GM18868 (cell line): ENCODE results near the gene PRR9.
A peak's percentile ranks its signal among the peaks of the same experiment; 100 is the strongest.
"Not testable (repeated sequence)": the region's sequence is repeated elsewhere in the genome, so short reads cannot be mapped to it uniquely, and the experiment has no call there.

Experiments
- ATAC-seq: cut with Tn5 transposase; IDR thresholded peaks from one replicate; pipeline ENCODE4 v1.9.1; 2021; ENCODE audit warnings: mild to moderate bottlenecking, moderate library complexity; ENCODE audit not compliant: unreplicated experiment

The PRR9 gene

DNA sequence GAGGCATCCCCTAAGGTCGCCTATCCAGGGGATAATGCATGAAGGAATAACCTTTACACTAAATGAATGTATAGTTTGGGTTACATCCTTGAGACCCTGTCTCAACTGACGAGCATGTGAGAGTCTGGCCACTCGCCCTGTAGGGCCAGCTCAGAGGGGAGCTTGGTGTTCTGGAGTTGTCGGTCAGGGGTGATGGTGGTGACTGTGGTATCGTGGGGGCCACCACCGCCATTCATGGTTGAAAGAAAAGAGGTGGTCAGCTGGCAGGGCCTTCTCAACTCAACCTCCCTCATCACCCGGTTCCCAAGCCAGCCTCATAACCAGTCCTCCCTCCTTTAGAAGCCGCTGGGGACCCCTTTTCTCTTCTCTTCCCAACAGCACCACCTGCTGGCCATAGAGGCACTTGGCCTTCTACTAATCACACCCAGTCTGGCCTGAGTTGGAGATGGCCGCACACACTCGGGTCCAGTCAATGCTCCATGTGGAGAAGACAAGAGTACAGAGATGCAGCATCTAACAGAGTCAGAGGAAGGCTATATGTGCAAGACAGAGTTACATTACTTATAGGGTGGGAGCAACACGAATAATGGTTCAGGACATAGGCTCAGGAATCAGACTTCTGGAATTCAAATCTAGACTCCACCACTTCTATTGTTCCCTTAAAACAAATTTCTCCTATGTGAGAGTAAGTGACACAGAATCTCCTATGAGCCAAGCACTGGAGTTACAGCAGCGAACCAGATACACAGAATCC is 11.9 kb downstream of the PRR9 start:
- ATAC-seq: not testable (repeated sequence)

DNA sequence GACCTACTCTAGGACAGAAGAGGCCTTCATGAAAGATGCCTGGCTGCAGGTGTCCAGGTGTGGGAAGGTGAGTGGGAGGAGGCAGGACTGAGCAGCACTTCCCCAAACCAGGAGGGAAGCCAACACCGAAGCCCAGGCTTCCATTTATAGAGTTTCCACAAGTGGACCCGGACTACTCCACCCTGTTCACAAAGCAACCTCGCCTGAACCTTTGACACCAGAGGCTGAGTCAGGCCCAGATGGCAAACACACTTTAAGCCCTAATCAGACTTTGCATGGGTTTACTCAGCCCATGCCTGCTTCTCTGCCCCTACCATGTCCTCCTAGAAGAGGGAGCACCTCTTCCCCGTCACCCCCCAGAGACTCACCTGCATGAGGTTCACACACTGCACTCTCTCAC is 14.0 kb downstream of the PRR9 start:
- ATAC-seq: no peak

DNA sequence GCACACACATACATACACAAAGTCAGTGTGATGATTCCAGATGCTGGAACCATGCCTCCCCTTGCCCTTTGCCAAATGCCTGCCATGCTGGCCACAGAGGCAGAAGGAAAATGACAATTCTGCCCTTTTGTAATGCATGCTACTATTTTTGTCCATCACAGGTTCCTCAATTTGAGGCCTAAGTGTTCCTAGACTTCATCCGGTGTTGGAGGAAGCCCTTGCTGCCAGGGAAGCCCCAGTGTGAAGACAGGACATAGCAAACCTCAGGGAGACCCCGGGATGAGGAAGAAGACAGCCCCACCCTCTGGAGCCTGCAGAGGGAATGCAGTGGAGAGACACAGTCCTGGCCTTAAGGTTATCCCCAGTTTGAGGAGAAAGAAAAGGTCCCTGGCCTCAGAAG is 14.4 kb downstream of the PRR9 start:
- no peak for ATAC-seq

DNA sequence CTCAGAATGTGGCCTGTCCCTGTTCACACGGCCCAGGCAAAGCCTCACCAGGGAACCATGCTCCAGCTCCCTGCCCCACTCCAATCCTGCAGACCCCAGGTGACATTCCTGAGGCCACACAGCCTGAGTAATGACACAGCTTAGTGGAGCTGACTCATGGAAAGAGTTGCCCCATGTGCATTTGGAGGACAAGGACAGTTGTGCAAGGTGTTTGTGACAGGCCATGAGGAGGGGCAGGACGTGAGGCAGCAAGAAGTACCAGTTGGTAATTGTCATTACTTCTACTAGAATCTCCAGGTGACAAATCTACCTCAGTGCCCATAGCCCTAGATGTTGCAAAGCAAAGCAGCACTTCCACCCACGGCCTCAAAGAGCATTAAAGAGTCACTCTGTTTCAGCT is 15.2 kb downstream of the PRR9 start:
- no peak for ATAC-seq

DNA sequence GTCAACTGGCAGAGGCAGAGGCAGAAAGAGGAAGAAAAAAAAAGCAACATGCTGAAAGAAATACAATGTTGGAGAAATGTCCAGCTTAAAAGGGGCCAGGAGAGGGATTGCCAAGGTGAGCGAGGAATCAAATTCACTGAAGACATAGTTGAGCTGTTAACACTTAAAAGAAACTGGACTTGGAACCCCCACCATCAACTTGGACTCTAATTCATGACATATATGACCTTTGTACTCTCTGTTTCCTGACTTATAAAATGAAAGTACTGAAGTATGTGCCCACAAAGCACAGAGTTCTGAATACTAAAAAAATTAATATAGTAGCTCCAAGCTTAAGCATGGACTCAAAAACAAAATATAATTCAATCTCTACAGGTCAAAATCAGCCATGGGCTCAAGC is 16.1 kb downstream of the PRR9 start:
- no peak for ATAC-seq

DNA sequence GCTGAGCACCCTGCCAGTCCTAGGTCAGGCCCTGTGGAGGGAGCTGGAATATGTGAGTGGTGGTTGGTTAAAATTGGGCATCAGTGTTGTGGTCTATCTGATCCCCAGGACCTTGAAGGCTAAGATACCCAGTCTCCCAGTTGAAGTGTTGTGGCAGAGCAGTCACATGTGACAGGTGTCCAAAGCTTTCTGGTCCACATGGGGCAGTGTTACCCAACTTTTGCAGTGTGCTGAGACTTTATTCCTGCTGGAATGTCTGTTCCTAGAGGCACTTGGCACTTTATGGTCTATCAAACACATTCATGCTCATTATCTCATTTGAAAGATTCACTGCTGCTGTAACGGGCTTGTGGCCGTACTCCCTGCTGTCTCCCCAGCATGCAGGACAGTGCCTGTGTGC is 21.1 kb downstream of the PRR9 start:
- ATAC-seq: no peak

DNA sequence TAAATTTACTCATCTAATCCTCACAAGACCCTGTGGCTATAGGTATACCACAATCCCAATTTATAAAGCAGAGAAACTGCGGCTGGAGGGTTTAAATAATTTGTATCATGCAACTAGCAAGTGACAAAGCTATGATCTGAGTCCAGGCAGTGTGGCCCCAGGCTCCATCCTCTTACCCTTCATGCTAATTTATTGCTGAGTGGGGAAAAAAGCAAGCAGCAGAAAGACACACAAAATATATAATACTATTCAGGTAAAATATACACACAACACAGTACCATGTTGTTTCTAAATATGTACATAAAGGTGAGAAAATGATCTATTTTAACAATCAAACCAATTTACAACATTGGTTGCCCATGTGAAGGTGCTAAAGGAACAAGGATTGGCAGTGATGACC is 24.8 kb downstream of the PRR9 start:
- no peak for ATAC-seq

DNA sequence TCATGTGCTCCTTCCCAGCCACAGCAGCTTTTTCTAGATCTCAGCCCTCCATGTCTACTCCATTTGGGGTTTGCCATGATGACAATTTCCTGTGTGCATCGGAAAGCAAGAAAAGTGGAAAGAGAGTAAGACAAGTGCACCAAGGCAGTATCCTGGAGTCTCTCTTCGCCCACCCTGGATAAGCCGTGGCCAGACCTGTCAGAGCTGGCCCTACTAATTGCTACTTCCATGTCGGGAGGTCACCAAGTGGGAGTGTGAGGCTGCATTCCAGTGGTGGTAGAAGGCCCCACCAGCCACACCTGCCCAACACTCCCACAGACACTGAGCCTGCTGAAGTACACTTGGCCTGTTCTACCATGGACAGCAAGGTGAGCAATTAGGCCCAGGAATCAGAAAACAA is 28.1 kb downstream of the PRR9 start:
- no peak for ATAC-seq

DNA sequence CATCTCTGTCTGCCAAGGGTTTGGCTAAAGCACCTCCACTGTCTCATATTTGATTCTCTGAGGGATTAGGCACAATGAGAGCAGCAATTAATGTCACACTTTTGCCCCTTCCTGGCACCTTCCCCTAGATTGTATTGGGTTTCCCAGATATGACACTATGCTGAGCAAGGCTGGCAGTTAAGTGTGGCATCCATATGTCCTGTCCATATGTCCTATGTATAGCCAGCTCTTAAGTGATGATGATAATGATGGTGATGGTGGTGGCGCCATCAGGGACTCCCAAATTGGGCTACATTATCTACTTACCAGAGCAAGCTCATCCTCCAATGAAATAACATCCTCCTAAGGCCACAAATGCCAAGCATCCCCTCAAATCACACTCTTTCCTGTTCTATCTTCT is 28.6 kb downstream of the PRR9 start:
- ATAC-seq: no peak

DNA sequence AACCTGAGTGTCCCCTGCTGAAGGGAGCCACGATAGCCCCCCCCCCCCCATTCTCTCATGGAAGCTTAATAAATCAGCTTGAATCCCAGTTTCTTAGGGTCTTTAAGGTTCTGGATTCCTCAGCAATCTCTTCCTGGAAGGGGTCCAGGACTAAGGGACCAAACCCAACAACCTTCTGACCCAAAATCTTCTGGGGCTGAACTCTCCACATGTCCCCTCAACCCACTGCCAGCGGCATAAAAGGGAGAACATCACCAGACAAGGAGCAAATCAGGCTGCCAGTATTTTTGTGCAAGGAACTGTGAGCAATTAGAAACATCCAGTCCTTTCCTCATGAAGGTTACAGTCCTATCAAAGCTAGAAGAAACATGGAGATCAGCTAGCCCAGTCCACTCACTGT is 29.4 kb downstream of the PRR9 start:
- ATAC-seq: no peak

DNA sequence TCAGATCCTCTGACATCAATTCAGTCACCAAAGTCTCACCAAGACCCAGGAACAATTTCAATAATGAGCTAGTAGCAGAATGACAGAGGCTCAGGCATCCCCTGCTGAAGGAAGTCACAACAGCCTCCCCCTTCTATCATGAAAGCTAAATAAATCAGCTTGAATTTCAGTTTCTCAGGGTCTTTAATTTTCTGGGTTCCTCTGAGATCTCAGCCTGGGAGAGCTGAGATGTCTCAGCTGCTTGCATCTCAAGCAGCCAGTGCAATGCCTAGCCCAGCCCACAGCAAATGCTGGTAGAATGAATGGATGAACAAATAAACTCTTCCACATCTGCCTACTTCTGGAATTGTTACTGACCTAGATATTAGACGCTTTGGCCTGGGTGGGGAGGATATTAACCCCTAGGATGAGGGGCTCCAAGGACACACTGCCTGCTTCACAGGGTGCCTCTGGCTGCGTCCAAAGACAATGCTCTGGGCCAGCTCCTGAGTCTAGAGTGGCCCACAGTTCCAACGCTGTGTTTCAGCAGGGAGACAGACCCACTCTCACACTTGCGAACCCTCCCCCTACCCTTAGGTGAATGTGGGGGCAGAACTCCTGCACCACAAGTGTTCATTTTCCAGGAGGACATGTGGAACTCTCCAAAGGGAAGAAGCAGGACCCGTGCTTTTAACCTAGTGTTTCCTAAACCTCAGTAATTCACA is 30.9 kb downstream of the PRR9 start:
- ATAC-seq: no peak

DNA sequence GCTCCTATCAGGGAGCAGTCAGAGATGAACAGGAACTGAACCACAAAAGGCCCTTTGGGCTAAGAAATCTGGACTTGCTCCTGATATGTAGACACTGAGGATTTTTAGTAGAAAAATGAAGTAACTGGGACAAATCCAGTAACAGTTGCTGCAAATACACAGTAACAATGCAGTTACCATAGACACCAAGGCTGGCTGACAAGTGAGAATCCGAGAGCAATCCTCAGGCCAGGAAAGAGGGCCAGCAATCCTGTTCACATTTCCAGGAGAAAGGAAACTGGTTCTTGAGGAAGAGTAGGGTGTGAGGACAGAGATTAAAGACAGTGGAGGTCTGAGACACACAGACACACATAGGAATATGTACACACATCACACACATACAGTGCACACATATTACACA is 32.8 kb downstream of the PRR9 start:
- ATAC-seq: no peak

DNA sequence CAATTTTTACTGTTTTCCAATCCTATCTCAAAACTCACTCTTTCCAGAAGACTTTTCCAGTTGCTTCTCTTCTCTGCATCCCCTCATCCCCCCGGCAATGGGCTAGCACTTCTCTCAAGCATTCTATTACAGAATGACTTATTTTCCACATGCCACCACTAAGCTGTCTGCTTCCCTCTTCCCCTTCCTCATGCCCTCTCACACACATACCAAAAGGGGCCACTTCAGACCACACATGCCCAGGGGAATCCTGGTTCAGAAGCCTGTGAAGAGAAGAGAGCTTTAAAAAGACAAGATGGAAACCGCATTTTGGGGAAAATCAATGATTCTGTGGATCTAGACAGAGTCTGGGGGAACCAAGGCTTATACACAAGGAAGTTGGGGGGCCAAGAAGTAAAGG is 33.7 kb downstream of the PRR9 start:
- ATAC-seq: no peak

DNA sequence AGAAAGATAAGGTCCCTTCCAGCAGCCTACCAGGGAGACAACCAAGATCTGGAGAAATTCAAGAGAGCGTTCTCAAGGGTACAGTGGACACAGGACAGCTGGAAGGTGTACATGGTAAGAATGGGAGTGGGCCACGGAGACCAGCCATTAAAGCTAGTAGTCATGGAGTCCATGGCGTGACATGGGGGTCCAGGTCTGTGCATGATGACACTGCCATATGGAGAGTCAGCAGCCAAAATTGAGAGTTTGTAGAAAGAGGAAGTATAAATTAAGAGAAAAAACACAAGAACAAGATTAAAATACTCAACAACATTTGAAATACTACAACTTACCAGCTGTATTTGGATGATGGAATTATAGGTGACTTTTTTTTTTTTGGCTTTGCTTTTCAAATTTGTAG is 34.2 kb downstream of the PRR9 start:
- no peak for ATAC-seq

DNA sequence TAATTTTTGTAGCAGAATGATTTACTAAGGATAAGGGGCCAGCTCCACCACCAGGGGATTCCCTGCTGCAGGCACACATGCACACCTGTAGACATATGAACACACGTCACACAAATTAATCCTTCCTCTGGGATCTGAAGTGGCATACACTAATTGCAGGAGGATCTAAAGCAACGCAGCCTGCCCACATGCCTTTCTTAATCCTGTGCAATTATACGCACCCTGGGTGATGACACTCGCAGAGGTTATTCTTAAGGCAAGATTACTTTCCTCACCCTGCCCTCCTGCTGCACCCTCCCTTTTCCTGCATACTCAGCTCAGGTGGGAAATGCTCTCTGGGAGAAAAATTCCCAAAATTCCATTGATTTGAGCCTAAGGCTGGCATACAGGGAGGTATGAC is 34.6 kb downstream of the PRR9 start:
- ATAC-seq: no peak

DNA sequence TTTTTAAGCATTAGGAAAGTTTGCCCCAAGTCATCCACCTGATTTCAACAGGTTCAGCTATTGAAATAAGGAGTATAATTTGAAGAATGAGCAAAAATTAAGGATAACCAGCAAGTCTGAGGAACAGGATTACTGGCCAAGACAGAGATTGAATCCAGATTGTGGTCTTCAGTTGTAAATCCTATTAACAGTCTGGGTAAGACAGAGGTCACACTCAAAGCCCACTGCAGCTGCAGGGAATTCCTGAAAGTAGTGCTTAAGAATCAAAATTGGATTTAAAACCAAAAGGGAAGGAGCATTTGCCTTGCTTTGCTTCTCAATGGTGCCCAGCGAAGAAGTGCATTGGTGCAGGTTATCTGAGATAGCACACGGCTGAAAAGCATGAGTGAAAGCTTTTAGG is 35.7 kb downstream of the PRR9 start:
- no peak for ATAC-seq

DNA sequence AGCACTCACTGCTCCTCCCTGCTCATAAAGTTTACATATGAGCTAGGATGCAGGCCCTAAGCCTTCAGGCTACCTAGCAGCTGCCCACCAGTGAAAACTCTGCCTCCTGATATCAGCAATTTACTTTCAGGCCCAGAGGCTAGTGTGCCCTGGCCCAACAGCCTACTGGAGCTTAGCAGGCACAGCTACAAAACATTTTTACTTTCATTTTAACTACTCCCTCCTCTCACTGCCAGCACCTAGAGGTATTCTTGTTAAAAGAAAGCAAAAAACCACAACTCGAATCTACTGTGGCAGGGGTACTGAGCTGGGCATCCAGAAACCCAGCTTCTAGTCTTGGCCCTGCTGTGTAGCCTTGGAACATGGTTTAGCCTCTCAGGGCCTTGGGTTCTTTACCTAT is 36.3 kb downstream of the PRR9 start:
- peak; percentile 74 for ATAC-seq

DNA sequence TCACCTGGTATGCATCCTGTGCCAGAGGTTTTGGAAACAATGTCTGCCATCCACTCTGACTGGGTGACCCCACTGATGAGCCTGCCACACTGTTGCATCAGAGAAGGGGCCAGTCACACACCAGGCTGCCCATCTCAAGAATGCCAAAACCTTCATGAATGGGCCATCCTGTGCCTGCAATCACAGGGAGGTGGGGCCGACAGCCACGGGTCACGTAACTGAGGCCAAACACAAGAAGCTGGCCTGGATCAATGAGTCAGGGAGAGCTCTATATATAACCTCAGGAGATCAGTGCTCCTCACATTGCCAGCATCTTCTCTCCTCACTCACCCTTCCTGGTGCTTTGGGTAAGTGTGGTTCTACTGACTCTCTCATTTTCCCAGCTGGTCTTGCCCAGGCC is 42.0 kb downstream of the PRR9 start, which contains the start of gene LORICRIN:
Gene LORICRIN (plus strand): TSS at position 301 of the 400 bp plus-strand sequence. CDS start 1,263 bp downstream, outside the sequence.
- ATAC-seq: no peak

DNA sequence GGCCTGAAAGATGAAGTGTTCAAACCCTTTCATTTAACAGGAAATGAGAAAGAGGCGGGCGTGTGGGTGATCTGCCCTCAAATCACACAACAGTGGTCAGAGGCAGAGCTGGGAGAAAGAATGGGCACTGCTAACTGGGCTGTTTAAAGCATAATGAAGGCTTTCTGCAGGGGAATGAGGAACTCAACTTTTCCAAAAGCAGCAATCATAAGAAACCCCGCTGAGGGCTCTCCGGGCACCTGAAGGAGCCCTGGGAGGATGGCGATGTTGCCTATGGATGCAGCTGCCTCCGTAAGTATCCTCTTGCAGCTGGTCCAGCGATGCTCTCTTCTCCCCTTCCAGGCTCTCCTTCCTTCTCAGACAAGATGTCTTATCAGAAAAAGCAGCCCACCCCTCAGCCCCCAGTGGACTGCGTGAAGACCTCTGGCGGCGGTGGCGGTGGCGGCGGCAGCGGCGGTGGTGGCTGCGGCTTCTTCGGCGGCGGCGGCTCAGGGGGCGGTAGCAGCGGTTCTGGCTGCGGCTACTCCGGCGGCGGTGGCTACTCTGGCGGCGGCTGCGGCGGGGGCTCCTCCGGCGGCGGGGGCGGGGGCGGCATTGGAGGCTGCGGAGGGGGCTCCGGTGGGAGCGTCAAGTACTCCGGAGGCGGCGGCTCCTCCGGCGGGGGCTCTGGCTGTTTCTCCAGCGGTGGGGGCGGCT is 43.3 kb downstream of the PRR9 start:
- no peak for ATAC-seq

DNA sequence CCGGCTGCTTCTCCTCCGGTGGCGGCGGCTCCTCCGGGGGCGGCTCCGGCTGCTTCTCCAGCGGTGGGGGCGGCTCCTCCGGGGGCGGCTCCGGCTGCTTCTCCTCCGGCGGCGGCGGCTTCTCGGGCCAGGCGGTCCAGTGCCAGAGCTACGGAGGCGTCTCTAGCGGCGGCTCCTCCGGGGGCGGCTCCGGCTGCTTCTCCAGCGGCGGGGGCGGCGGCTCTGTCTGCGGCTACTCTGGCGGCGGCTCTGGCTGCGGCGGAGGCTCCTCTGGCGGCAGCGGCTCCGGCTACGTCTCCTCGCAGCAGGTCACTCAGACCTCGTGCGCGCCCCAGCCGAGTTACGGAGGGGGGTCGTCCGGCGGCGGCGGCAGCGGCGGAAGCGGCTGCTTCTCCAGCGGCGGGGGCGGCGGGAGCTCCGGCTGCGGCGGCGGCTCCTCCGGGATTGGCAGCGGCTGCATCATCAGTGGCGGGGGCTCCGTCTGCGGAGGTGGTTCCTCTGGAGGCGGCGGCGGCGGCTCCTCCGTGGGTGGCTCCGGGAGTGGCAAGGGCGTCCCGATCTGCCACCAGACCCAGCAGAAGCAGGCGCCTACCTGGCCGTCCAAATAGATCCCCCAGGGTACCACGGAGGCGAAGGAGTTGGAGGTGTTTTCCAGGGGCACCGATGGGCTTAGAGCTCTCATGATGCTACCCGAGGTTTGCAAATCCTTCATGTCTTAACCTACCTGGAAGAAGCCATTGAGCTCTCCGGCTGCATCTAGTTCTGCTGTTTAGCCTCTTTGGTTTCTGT is 44.1 kb downstream of the PRR9 start:
- ATAC-seq: no peak

DNA sequence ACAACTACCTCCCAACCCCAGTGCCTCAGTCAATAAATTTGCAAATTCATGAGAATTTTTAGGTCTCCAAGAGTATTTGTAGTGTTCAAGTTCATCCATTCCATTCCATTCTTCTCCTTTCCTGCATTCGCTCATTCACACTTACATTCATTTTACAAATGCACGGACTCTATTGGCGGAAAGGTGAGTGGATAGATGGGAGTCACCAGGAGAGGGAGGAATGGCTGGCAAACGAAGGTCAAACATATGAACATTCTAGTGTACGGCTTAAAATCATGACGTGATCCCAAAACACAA is 44.6 kb downstream of the PRR9 start:
- ATAC-seq: no peak
